ENCODE results near the gene AOPEP.
"Not testable (repeated sequence)": the region's sequence is repeated elsewhere in the genome, so short reads cannot be mapped to it uniquely, and the experiment has no call there.

AOPEP gene

DNA sequence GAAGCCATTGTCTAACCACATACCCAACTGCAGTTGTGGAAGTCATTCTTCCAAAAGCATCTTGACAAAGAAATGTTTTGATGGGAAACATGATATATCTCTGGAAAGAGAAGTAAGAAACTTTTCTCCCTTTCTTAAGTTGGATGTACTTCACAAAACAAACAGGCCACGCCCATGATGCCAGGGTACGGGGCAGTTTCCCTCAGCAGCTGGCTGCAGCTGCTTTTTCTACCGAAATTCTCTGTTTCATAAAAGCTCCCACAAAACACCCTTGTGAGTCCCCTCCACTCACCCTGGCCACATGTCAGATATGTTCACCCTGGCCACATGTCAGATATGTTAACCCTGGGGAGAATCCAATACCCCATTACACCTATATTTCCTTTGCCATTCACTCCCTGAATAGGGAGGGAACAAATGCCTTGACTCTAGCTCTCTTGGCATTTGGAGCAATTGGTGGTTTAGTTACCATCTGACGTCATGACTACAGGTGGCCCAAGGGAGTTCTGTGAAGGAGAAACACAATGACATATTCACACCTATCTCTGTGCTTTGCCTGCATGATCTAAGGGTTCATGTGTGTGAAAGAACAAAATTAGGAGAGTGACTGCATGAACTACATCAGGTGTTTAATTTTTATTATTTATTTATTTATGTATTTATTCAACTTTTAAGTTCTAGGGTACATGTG, 103.0 kb downstream of the AOPEP start:
- Histone ChIP-seq H3K9me3 (ENCODE audit: control insufficient read depth in 5 of 5, low read length in 5 of 5) (peaks cover 0 to 2% (median 0%) of the 10 kb centered on the region in 5 donors), H3K27me3 (ENCODE audit: control insufficient read depth in 5 of 5, insufficient read depth in 4 of 5, low read length in 5 of 5) (no peaks in the 10 kb centered on the region), H3K9ac (ENCODE audit: low read length in 5 of 5) (no peak overlapping the region), H3K4me3 (ENCODE audit: low read depth in 1 of 5, low read length in 5 of 5) (no peak overlapping the region), H3K36me3 (ENCODE audit: control insufficient read depth in 5 of 5, insufficient read depth in 5 of 5, low read length in 5 of 5) (peaks cover 0 to 2% (median 0%) of the 10 kb centered on the region in 5 donors), H3K4me1 (ENCODE audit: control insufficient read depth in 5 of 5, insufficient read depth in 5 of 5, low read length in 5 of 5) (peaks cover 0 to 30% (median 16%) of the 10 kb centered on the region in 5 donors), H3K27ac (ENCODE audit: low read depth, low read length) (no peak overlapping the region)

GRCh38 chr9:94830071-94830604, 103.6 kb downstream of the AOPEP start:
- H3K9me3 ChIP-seq (ENCODE audit: control insufficient read depth in 5 of 5, low read length in 5 of 5); H3K27me3 ChIP-seq (ENCODE audit: control insufficient read depth in 5 of 5, insufficient read depth in 4 of 5, low read length in 5 of 5); H3K9ac ChIP-seq (ENCODE audit: low read length in 5 of 5); H3K27ac ChIP-seq (ENCODE audit: low read depth, low read length); H3K4me3 ChIP-seq (ENCODE audit: low read depth in 1 of 5, low read length in 5 of 5); H3K36me3 ChIP-seq (ENCODE audit: control insufficient read depth in 5 of 5, insufficient read depth in 5 of 5, low read length in 5 of 5): not testable (repeated sequence)
- H3K4me1 ChIP-seq (ENCODE audit: control insufficient read depth in 5 of 5, insufficient read depth in 5 of 5, low read length in 5 of 5), result peaks cover 0 to 30% (median 16%) of the 10 kb centered on the region in 5 donors

GRCh38 chr9:94833802-94834201, 107.3 kb downstream of the AOPEP start:
- H3K9me3 ChIP-seq (ENCODE audit: control insufficient read depth in 5 of 5, low read length in 5 of 5), result peaks cover 0 to 2% (median 0%) of the 10 kb centered on the region in 5 donors
- H3K27ac ChIP-seq (ENCODE audit: low read depth, low read length), result no peak overlapping the region
- no peak overlapping the region for H3K9ac ChIP-seq (ENCODE audit: low read length in 5 of 5)
- H3K27me3 ChIP-seq (ENCODE audit: control insufficient read depth in 5 of 5, insufficient read depth in 4 of 5, low read length in 5 of 5), result no peaks in the 10 kb centered on the region
- peaks cover 0 to 4% (median 0%) of the 10 kb centered on the region in 5 donors for H3K36me3 ChIP-seq (ENCODE audit: control insufficient read depth in 5 of 5, insufficient read depth in 5 of 5, low read length in 5 of 5)
- no peaks in the 10 kb centered on the region for H3K4me1 ChIP-seq (ENCODE audit: control insufficient read depth in 5 of 5, insufficient read depth in 5 of 5, low read length in 5 of 5)
- H3K4me3 ChIP-seq (ENCODE audit: low read depth in 1 of 5, low read length in 5 of 5), result no peak overlapping the region

DNA sequence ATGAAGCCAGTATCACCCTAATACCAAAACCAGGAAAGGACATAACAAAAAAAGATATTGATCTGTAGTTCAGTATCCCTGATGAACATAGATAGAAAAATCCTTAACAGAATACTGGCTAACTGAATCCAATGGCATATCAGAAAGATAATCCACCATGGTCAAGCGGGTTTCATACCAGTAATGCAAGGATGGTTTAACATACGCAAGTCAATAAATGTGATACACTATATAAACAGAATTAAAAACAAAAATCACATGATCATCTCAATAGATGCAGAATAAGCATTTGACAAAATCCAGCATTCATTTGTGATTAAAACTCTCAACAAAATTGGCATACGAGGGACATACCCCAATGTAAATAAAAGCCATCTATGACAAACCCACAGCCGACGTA, 110.9 kb downstream of the AOPEP start:
- Histone ChIP-seq H3K27ac (ENCODE audit: low read depth, low read length) (no peak overlapping the region), H3K4me1 (ENCODE audit: control insufficient read depth in 5 of 5, insufficient read depth in 5 of 5, low read length in 5 of 5) (no peaks in the 10 kb centered on the region), H3K27me3 (ENCODE audit: control insufficient read depth in 5 of 5, insufficient read depth in 4 of 5, low read length in 5 of 5) (no peaks in the 10 kb centered on the region), H3K4me3 (ENCODE audit: low read depth in 1 of 5, low read length in 5 of 5) (no peak overlapping the region), H3K9me3 (ENCODE audit: control insufficient read depth in 5 of 5, low read length in 5 of 5) (peaks cover 0 to 5% (median 2%) of the 10 kb centered on the region in 5 donors), H3K36me3 (ENCODE audit: control insufficient read depth in 5 of 5, insufficient read depth in 5 of 5, low read length in 5 of 5) (peaks cover 0 to 4% (median 0%) of the 10 kb centered on the region in 5 donors), H3K9ac (ENCODE audit: low read length in 5 of 5) (no peak overlapping the region)

DNA sequence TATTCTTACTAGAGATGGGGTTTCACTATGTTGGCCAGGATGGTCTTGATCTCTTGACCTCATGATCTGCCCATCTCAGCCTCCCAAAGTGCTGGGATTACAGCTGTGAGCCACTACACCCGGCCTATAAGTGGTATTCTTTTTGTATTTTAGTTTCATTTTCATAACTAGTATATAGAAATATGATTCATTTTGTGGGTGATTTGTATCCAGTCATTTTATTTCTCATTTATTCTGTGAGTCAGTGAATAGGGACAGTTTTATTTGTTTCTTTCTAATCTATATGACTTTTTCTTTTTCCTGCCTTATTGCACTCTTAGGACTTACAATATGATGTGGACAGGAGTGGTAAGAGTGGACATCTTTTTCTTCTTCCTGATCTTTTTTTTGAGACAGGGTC, 112.9 kb downstream of the AOPEP start:
- Histone ChIP-seq H3K4me3 (ENCODE audit: low read depth in 1 of 5, low read length in 5 of 5) (no peak overlapping the region), H3K4me1 (ENCODE audit: control insufficient read depth in 5 of 5, insufficient read depth in 5 of 5, low read length in 5 of 5) (no peaks in the 10 kb centered on the region)

GRCh38 chr9:94840738-94841137, 114.2 kb downstream of the AOPEP start:
- Histone ChIP-seq H3K27ac (ENCODE audit: low read depth, low read length) (no peak overlapping the region), H3K27me3 (ENCODE audit: control insufficient read depth in 5 of 5, insufficient read depth in 4 of 5, low read length in 5 of 5) (no peaks in the 10 kb centered on the region), H3K9me3 (ENCODE audit: control insufficient read depth in 5 of 5, low read length in 5 of 5) (peaks cover 0 to 5% (median 2%) of the 10 kb centered on the region in 5 donors), H3K4me3 (ENCODE audit: low read depth in 1 of 5, low read length in 5 of 5) (no peak overlapping the region), H3K4me1 (ENCODE audit: control insufficient read depth in 5 of 5, insufficient read depth in 5 of 5, low read length in 5 of 5) (no peaks in the 10 kb centered on the region), H3K9ac (ENCODE audit: low read length in 5 of 5) (no peak overlapping the region), H3K36me3 (ENCODE audit: control insufficient read depth in 5 of 5, insufficient read depth in 5 of 5, low read length in 5 of 5) (peaks cover 0 to 4% (median 0%) of the 10 kb centered on the region in 5 donors)

More for the DNA sequence above, 112.9 kb downstream of the AOPEP start:
- Histone ChIP-seq H3K27ac (ENCODE audit: low read depth, low read length) (no peak overlapping the region), H3K27me3 (ENCODE audit: control insufficient read depth in 5 of 5, insufficient read depth in 4 of 5, low read length in 5 of 5) (no peaks in the 10 kb centered on the region), H3K9ac (ENCODE audit: low read length in 5 of 5) (no peak overlapping the region), H3K36me3 (ENCODE audit: control insufficient read depth in 5 of 5, insufficient read depth in 5 of 5, low read length in 5 of 5) (peaks cover 0 to 4% (median 0%) of the 10 kb centered on the region in 5 donors), H3K9me3 (ENCODE audit: control insufficient read depth in 5 of 5, low read length in 5 of 5) (peaks cover 0 to 5% (median 2%) of the 10 kb centered on the region in 5 donors)

DNA sequence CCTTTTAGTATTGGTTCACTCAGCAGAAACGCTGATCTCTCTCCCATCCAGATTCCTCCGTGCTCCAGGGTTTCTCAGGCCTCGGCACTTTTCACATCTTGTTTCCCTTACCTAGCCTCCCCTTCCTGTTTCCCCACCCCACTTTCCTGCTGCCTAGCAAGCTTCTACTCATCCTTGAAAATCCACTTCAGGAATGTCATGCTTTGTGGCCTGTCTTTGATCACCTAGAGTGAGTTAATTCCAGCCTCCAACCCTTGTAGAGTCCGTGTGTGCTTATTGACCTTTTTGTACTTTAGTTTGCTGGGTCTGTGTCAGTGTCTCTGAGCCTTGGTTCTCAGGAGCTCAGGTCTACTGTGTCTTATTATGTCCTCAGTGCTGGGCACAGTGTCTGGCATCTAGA, 116.6 kb downstream of the AOPEP start:
- H3K4me1 ChIP-seq (ENCODE audit: control insufficient read depth in 5 of 5, insufficient read depth in 5 of 5, low read length in 5 of 5), result no peaks in the 10 kb centered on the region
- H3K9ac ChIP-seq (ENCODE audit: low read length in 5 of 5), result no peak overlapping the region
- no peak overlapping the region for H3K27ac ChIP-seq (ENCODE audit: low read depth, low read length)
- H3K4me3 ChIP-seq (ENCODE audit: low read depth in 1 of 5, low read length in 5 of 5), result no peak overlapping the region
- H3K36me3 ChIP-seq (ENCODE audit: control insufficient read depth in 5 of 5, insufficient read depth in 5 of 5, low read length in 5 of 5), result no peaks in the 10 kb centered on the region
- no peaks in the 10 kb centered on the region for H3K27me3 ChIP-seq (ENCODE audit: control insufficient read depth in 5 of 5, insufficient read depth in 4 of 5, low read length in 5 of 5)
- H3K9me3 ChIP-seq (ENCODE audit: control insufficient read depth in 5 of 5, low read length in 5 of 5), result peaks cover 0 to 5% (median 2%) of the 10 kb centered on the region in 5 donors

DNA sequence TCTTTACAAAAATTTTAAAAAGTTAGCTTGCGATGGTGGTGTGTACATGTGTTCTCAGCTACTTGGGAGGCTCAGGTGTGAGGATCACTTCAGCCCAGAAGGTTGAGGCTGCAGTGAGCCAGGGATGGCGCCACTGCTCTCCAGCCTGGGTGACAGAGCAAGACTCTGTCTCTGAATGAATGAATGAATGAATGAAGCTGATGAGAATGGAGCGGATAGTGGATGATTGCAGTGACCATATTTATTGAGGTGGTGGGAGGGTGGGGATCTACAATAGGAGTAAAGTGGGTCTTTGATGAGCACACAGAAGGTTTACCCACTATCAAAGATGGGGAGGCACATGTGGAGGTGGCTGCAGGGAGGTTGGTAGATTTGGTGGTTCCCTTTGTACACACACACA, 120.2 kb downstream of the AOPEP start:
- no peaks in the 10 kb centered on the region for H3K9me3 ChIP-seq (ENCODE audit: control insufficient read depth in 5 of 5, low read length in 5 of 5)
- no peak overlapping the region for H3K9ac ChIP-seq (ENCODE audit: low read length in 5 of 5)
- H3K36me3 ChIP-seq (ENCODE audit: control insufficient read depth in 5 of 5, insufficient read depth in 5 of 5, low read length in 5 of 5), result no peaks in the 10 kb centered on the region
- H3K27me3 ChIP-seq (ENCODE audit: control insufficient read depth in 5 of 5, insufficient read depth in 4 of 5, low read length in 5 of 5), result no peaks in the 10 kb centered on the region
- H3K4me3 ChIP-seq (ENCODE audit: low read depth in 1 of 5, low read length in 5 of 5), result no peak overlapping the region
- H3K27ac ChIP-seq (ENCODE audit: low read depth, low read length), result no peak overlapping the region
- H3K4me1 ChIP-seq (ENCODE audit: control insufficient read depth in 5 of 5, insufficient read depth in 5 of 5, low read length in 5 of 5), result no peaks in the 10 kb centered on the region

DNA sequence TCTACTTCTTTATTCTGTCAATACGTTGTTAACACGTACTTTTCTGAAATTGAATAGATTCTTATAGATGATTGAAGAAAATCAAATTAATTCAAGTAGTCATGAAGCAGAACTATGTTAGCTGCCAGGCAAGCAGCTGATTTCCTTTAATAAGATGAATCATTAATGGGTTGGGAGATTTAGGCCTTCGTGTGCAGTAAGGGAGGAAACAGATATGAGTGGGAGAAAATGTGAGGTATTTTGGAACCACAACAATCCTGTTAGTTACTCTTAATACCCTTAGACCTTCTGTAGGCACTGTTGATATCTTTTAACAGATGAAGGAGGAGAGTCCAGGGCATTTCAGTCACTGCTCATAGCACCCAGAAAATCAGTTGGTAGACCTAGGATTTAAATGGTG, 121.0 kb downstream of the AOPEP start:
- Histone ChIP-seq H3K4me3 (ENCODE audit: low read depth in 1 of 5, low read length in 5 of 5) (no peak overlapping the region), H3K27ac (ENCODE audit: low read depth, low read length) (no peak overlapping the region), H3K9ac (ENCODE audit: low read length in 5 of 5) (no peak overlapping the region), H3K9me3 (ENCODE audit: control insufficient read depth in 5 of 5, low read length in 5 of 5) (no peaks in the 10 kb centered on the region), H3K36me3 (ENCODE audit: control insufficient read depth in 5 of 5, insufficient read depth in 5 of 5, low read length in 5 of 5) (no peaks in the 10 kb centered on the region), H3K4me1 (ENCODE audit: control insufficient read depth in 5 of 5, insufficient read depth in 5 of 5, low read length in 5 of 5) (no peaks in the 10 kb centered on the region), H3K27me3 (ENCODE audit: control insufficient read depth in 5 of 5, insufficient read depth in 4 of 5, low read length in 5 of 5) (no peaks in the 10 kb centered on the region)

- H3K9ac ChIP-seq (ENCODE audit: low read length in 5 of 5); H3K4me3 ChIP-seq (ENCODE audit: low read depth in 1 of 5, low read length in 5 of 5); H3K27me3 ChIP-seq (ENCODE audit: control insufficient read depth in 5 of 5, insufficient read depth in 4 of 5, low read length in 5 of 5); H3K27ac ChIP-seq (ENCODE audit: low read depth, low read length); H3K9me3 ChIP-seq (ENCODE audit: control insufficient read depth in 5 of 5, low read length in 5 of 5); H3K36me3 ChIP-seq (ENCODE audit: control insufficient read depth in 5 of 5, insufficient read depth in 5 of 5, low read length in 5 of 5); H3K4me1 ChIP-seq (ENCODE audit: control insufficient read depth in 5 of 5, insufficient read depth in 5 of 5, low read length in 5 of 5): not testable (repeated sequence)
Measured at GRCh38 chr9:94848791-94849190, 122.3 kb downstream of the AOPEP start.

Data from subcutaneous abdominal adipose tissue (tissue), 5 donors.